Nephron progenitor cell (in vitro differentiated cells): ENCODE measurements around the gene ZNF691.

Experiments
- DNase-seq: peaks from one replicate; pipeline ENCODE4 v3.0.0; 2021
- H3K27ac Mint-ChIP-seq: 2 replicates; pipeline ENCODE4 v1.8.0; 2021; ENCODE audit warnings: mild to moderate bottlenecking, moderate library complexity, mixed read lengths
- H3K27me3 Mint-ChIP-seq: 2 replicates; pipeline ENCODE4 v1.8.0; 2021; ENCODE audit warnings: mild to moderate bottlenecking, low read depth, mixed read lengths; ENCODE audit not compliant: poor library complexity
- H3K36me3 Mint-ChIP-seq: 2 replicates; pipeline ENCODE4 v1.8.0; 2021; ENCODE audit warnings: low read depth, mixed read lengths
- H3K4me1 Mint-ChIP-seq: 2 replicates; pipeline ENCODE4 v1.8.0; 2021; ENCODE audit warnings: mixed read lengths
- H3K4me3 Mint-ChIP-seq: 2 replicates; pipeline ENCODE4 v1.8.0; 2021; ENCODE audit warnings: mild to moderate bottlenecking, moderate library complexity, mixed read lengths
- H3K9me3 Mint-ChIP-seq: 2 replicates; pipeline ENCODE4 v1.8.0; 2021; ENCODE audit warnings: mild to moderate bottlenecking, moderate library complexity, mixed read lengths
- TF ChIP-seq, protein P1 (sequence below): fragments of 200-600 bp; sonication (generic); IDR thresholded peaks from 2 replicates; pipeline ENCODE4 v1.5.0; 2021; ENCODE audit warnings: antibody characterized with exemption

ZNF691 gene

DNA sequence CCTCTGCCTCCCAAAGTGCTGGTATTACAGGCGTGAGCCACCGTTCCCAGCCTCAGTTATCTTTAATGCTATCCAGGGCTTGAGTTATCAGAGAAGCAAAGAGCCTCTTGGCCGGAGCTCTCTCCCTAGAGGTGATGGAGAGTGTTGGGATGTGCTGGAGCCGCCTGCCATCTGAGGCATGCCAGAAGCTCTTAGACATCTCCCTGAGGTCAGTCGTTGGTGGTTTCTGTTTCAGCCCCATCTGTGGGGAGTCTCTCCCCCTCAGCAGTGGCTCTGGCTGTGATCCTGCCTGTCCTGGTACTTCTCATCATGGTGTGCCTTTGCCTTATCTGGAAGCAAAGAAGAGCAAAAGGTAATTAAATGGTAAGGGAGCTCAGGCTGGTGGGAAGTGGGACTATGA lies 11.6 kb upstream of the ZNF691 start:
- peaks cover 3% of the 10 kb centered on the region for H3K27me3 Mint-ChIP-seq
- H3K27ac Mint-ChIP-seq: peak overlapping the region; percentile 57
- TF ChIP-seq, protein P1, sequence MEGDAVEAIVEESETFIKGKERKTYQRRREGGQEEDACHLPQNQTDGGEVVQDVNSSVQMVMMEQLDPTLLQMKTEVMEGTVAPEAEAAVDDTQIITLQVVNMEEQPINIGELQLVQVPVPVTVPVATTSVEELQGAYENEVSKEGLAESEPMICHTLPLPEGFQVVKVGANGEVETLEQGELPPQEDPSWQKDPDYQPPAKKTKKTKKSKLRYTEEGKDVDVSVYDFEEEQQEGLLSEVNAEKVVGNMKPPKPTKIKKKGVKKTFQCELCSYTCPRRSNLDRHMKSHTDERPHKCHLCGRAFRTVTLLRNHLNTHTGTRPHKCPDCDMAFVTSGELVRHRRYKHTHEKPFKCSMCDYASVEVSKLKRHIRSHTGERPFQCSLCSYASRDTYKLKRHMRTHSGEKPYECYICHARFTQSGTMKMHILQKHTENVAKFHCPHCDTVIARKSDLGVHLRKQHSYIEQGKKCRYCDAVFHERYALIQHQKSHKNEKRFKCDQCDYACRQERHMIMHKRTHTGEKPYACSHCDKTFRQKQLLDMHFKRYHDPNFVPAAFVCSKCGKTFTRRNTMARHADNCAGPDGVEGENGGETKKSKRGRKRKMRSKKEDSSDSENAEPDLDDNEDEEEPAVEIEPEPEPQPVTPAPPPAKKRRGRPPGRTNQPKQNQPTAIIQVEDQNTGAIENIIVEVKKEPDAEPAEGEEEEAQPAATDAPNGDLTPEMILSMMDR: no peak
- peaks cover 25% of the 10 kb centered on the region for H3K4me1 Mint-ChIP-seq
- no peaks in the 10 kb centered on the region for H3K36me3 Mint-ChIP-seq
- no peak for DNase-seq
- no peaks in the 10 kb centered on the region for H3K9me3 Mint-ChIP-seq
- no peak overlapping the region for H3K4me3 Mint-ChIP-seq

DNA sequence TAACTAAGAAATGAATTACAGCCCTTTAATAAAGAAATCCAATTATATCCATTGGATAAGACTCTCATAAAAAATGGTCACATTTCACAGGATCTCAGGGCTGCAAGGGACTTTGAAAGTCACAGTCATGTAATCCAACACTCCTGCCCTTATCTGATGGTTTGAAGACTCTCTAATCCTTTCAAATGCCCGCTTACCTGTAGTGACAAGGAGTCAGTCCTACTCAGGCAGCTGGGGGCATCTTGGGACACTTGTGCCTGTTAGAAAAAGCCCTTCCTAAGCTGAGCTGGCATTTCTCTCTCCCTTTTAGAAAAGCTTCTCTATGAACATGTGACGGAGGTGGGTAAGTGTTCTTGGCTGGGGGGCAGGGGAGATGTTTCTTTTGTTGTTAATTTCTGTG lies 11.0 kb upstream of the ZNF691 start:
- TF ChIP-seq, protein P1: no peak
- Mint-ChIP-seq H3K27me3 (peaks cover 3% of the 10 kb centered on the region), H3K36me3 (no peaks in the 10 kb centered on the region), H3K4me1 (peaks cover 25% of the 10 kb centered on the region), H3K9me3 (no peaks in the 10 kb centered on the region), H3K4me3 (no peak overlapping the region), H3K27ac (no peak overlapping the region)
- DNase-seq: no peak

DNA sequence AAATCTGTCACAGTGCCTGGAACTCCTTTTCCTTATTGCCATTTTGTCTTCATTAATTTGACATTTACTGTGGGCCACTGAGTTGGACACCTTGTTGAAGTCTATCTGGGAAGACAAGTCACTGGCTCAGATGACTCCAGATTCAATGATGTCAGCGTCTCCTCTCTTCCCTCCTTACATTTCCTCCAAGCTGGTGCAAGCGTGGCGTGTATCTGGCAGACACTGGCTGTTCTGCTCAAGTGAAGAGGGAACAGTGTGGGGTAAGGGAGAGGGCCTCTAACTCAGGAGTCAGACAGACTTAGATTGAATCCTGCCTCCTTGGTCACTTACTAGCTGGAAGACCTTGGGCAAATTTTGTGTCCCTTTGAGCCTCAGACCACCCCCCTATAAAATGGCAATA lies 8.7 kb upstream of the ZNF691 start:
- no peaks in the 10 kb centered on the region for H3K9me3 Mint-ChIP-seq

DNA sequence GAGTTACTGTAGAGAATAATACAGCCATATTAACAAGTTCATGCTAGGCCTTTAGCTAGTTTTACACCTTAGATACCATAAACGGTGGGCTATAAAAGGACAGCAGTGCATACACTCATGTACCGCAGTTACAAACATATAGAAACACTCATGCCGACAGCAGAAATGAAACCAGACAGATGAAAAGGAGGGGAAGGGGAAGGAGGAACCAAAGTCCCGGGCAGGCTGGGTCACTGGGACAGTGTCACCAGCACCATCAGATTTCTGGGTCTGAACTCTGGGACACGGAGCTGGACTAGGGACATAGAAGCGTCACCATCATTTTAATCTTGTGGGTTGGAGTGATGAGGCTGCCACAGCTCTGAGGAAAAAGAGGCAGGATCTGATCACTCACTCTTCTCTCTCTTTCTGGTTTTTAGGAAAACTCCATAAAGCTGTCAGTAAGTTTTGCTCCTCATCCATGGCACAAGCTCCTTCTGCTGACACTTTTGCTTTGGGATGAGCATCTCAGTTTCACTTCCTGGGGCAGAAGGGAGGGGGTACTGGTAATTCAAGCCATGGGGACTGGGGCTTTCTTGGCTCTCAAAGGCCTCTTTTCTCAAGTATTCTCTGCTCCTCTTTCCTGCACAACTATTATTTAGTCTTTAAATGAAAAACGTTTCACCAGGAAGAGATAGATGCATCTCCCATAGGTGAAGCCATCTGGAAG lies 7.8 kb upstream of the ZNF691 start:
- Mint-ChIP-seq H3K4me1 (peaks cover 25% of the 10 kb centered on the region), H3K4me3 (no peak overlapping the region), H3K27me3 (peaks cover 3% of the 10 kb centered on the region), H3K9me3 (no peaks in the 10 kb centered on the region), H3K27ac (no peak overlapping the region), H3K36me3 (peaks cover 27% of the 10 kb centered on the region)
- DNase-seq: no peak
- TF ChIP-seq, protein P1: no peak

More for the DNA sequence above, 8.7 kb upstream of the ZNF691 start:
- TF ChIP-seq, protein P1: no peak
- no peak for DNase-seq
- Mint-ChIP-seq H3K27me3 (peaks cover 3% of the 10 kb centered on the region), H3K27ac (peak overlapping the region; percentile 30), H3K4me3 (no peak overlapping the region), H3K4me1 (peaks cover 25% of the 10 kb centered on the region), H3K36me3 (peaks cover 17% of the 10 kb centered on the region)

DNA sequence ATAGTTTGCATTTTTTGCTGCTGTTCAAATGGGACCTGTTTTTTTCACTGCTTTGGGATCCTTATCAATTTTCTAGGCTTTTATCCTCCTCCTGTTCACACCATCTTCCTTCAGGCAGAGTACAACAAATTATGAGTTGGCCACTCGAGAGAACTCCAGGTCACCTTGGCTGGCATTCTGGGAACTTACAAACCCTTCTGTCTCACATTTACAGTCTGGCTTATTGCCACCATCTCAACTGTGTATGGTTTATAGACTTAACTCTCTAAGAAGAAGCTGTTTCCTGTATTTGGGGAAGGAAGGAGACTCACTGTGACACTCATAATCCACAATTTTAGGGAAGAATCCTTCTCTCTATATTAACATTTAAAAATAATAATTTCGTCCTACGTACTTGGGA lies 5.4 kb upstream of the ZNF691 start:
- Mint-ChIP-seq H3K36me3 (peaks cover 31% of the 10 kb centered on the region), H3K27me3 (peaks cover 3% of the 10 kb centered on the region), H3K4me1 (peaks cover 26% of the 10 kb centered on the region), H3K9me3 (no peaks in the 10 kb centered on the region), H3K27ac (no peak overlapping the region), H3K4me3 (no peak overlapping the region)
- DNase-seq: no peak
- TF ChIP-seq, protein P1: no peak
